Stimulated activated CD4-positive, alpha-beta T cell treated with anti-CD3 and anti-CD28 coated beads, TNF-alpha, amount 100 ng/mL, for 4 hours (primary cell): Measurements from ENCODE around the gene ADAMTS7.
"Not testable (repeated sequence)": the region's sequence is repeated elsewhere in the genome, so short reads cannot be mapped to it uniquely, and the experiment has no call there.

Source experiments
- DNase-seq, 3 experiments: peaks; one replicate each; pipeline ENCODE4 v3.0.0-alpha.2; 2020; ENCODE audit warnings: low read depth in 3 of 3

Gene ADAMTS7

DNA sequence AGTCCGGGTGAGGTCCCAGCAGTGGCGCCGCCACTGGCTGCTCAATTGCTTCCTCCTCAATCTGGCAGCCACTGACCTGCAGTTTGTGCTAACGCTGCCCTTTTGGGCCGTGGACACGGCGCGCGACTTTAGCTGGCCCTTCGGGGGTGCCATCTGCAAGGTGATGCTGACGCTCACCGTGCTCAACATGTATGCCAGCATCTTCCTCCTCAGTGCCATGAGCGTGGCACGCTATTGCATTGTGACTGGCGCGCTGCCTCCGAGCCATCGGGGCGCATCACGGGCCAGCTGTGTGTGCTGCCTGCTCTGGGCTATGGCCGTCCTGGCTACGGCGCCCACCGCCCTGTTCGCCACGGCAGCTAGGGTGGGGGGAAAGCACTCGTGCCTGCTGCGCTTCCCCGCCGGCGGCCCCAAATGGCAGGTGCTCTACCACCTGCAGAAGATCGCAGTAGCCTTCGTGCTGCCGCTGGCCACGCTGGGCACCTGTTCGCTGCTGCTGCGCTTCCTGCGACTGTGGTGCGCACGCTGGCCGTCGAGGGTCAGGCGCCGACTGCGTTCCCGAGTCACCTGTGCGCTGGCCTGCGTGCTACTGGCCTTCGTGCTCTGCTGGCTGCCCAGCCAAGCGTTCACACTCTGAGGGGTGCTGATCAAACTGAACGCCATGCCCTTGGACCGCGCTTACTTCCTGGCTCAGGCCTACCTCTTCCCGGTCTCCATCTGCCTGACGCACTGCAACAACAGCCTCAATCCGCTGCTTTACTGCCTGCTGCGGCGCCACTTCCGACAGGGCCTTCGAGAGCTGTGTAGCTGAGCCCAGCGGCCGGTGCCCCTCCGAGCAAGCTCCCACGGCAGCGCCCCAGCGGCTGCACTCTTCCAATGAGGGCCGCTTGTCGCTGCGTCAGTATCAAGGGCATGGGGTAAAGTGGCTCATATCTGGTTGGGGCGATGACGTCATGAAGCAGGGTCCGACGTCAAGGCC, 20.3 kb upstream of the ADAMTS7 start:
- no peak for DNase-seq

DNA sequence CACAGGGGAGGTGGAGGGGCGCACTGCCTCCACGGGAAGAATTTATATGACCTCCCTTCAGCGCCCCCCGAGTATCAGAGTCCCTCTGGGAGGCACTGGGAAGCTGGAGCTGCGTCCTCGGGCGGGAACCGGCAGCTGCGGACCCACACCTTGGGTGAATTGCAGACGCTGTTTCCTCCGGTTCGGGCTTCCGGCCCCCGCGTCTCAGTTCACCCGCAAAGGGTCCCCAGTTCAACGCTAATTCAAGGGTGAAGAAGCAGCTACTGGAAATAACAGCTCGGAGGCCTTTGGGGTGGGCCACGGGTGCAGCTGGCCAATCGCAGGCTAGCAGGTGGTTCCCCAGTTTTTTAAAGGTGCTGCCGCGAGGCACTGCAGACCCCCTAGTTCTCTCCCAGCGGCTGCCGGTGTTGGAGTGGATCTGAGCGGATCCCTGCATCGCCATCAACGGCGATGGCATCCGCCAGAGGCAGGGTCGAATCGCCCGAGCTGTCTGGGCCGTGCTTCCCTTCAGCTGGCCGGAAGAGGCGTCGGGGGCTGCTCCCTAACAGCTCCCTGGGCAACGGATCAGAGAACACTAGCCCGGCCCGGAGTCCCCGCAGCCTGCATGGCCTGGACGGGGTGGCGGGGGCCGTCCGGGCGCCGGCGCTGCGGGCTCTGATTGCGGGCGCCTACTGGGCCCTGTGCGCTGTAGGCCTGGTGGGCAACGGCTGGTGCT, 19.4 kb upstream of the ADAMTS7 start:
- no peak for DNase-seq

DNA sequence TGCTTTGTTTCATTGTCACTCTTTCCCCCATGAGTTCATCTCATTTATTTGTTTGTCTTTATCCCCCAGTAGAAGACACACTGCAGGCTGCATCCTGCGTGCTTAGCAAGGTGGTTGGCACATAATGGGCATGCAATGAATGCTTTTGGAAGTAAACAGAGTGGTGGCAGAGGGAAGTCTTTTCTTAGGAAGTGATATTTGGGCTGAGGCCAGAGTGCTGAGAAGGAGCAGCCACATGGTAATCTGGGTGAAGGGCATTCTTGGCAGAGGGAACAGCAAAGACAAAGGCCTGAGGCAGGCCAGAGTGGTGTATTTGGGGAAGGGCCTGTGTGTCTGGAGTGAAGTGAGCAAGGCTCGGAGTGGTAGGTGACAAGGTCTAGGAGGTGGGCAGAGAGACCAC, 17.7 kb upstream of the ADAMTS7 start:
- DNase-seq = no peak

DNA sequence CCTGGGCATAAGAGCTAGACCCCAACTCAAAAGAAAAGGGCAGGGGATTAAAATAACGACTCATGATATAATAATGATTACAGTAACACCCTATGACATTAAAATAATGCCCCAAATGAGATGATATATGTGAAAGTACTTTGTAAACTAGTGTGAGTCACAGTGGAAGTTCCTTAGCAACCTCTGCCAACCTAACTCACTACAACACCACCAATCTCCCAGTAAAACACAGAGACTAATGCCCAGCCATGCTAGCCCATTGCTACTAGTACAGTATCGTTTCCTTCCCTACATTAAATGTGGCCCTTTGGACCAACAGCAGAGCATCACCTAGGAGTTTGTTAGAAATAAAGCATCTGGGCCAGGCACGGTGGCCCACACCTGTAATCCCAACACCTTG, 11.2 kb upstream of the ADAMTS7 start:
- DNase-seq = no peak

DNA sequence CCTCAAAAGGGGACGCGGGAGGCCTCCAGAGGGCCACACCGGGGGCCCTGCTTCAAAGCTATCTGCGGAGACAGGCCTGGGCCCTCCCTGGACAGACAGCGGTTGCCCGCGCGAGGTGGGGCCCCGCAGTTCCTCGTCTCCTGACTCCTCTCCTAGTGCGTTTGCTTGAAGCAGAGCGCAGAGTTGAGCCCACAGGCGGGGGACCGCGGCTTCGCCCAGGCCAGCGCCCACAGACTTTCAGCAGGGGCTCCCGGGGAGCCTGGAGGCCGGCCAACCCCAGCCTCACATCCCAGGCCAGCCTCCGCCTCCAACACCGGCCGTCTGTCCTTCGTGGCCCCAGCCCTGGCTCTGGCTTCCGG, 540 bp upstream of the ADAMTS7 start:
- DNase-seq = no peak

DNA sequence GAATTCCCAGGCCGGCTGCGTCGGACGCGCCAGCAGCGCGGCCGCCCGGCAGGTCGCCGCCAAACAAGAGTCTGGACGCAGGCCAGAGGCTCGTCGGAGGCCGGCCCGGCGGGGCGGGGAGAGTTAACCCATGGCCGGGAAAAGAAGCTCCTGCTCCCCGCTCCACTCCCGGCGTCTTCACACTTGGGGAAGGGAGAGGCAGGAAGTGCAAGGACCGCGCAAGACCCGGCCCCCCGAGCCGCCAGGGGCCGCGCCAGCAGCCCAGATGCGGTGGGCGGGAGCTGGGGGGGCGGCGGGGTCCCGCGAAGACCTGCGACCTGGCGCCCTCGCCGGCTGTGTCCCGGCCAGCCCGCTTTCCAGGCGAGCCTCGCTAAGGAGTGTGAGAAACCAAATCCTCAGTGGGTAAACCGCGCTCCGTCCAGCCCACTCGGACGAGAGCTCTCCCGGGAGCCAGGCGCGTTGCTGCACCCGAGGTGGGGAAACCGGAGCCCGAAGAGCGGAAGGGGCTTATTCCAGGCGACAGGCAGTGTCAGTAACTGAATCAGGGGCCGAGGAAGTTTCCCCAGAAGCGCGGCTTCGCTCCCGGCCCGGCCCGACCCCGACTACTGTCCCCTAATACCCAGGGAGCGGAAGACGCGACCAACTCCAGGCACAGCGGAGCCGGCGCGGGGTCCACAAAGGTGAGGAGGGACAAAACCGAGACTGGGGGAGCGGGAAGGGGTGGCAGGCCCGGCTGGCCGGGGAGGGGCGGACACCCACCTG, 721 bp downstream of the ADAMTS7 start:
- DNase-seq = no peak

DNA sequence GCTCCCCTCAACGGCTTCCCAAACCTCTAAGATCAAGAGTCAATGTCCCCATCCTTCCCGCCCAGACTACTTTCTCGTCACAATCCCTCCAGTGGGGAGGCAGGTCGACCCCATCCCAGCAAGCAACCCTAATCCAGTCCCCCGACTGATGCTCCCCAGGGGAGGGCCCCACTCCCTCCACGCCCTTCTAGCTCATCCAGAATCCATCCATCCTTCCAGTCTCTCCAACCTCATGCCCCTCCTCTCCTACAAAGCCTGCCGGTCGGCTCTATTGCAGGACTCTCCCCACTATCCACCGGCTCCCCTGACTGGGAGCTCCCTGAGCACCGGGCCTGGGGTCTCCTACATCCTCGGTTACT, 1.3 kb downstream of the ADAMTS7 start:
- DNase-seq = no peak

DNA sequence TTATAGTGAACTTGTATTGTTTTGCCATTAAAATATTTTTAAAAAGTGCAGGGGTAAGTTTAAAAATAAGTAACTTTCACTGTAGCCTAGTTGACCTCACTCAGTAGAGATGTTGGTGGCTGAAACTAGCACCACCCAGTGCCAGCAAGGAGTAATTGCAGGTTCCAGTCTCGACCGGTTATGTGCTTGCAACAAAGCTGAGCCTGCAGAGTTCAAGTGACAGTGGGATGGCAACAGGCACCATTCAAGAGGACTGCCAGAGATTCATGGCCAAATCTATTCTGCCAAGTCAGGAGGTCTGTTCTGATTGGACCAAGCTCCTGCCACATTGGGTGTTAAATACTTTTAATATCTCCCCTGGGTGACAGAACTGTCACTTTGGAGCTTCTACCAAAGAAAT, 2.7 kb downstream of the ADAMTS7 start:
- no peak for DNase-seq

DNA sequence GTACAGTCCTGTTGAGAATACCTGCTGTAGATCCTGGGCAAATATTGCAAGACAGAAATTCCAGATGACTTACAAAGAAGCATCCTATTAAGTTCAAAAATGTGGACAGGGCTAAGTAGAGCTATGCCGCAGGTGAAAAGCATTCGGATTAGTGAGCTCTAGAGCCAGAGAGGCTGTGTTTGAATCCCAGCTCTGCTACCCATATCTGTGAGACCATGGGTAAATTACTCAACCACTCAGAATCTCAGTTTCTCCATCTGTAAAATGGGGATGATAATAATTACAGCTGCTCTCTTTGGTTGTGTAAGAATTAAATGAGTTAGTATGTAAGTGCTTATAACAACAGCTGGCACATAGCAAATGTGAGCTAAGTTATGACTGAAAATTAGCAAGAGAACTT, 3.9 kb downstream of the ADAMTS7 start:
- no peak for DNase-seq

DNA sequence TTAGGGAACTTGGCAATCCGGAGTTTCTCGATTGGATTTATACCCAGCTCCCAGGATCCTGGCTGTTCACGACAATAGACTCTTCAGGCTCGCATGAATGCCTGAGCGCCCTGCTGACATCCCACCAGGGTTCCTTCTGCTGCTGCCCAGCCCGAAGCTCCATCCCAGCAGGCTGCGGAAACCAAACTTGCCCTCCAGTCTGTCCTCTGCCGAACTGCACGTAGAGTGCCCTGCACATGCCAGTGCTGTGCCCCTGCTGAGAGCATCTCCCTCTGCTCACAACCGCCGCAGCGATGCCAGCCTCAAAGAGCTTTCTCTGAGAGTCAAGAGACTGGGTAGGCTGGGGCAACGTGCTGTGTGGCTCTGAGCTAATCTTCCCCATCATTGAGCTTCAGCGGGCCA, 6.9 kb downstream of the ADAMTS7 start:
- DNase-seq = no peak

DNA sequence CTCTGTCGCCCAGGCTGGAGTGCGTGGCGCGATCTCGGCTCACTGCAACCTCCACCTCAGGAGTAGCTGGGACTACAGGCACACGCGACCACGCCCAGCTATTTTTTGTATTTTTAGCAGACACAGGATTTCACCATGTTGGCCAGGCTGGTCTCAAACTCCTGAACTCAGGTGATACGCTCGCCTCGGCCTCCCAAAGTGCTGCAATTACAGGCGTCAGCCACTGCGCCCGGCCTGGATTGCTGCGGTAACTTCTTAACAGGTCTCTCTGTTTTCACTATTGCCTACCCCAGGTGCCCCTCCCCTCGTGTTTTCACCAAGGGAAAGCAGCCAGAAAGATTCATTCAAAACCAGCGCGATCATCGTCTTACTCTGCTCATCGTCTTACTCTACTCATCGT, 10.5 kb downstream of the ADAMTS7 start:
- DNase-seq = no peak

DNA sequence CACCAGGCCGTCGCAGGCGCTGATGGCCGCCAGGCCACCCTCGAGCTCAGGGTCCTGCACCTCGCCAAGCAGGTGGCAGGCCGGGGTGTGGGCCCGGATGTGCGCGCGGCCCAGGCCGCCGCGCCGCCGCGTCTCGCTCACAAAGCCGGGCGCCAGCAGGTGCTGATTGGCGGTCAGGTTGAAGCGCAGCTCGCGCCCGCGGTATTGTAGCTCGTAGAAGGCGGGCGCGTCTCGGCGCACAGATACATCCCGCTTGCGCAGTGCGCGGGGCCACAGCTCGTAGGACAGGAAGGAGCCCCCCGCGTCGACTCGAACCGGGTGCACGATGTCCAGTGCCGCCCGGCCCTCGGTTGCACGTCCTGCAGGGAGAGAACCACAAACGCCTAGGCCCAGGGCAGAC, 11.1 kb downstream of the ADAMTS7 start:
- no peak for DNase-seq

DNA sequence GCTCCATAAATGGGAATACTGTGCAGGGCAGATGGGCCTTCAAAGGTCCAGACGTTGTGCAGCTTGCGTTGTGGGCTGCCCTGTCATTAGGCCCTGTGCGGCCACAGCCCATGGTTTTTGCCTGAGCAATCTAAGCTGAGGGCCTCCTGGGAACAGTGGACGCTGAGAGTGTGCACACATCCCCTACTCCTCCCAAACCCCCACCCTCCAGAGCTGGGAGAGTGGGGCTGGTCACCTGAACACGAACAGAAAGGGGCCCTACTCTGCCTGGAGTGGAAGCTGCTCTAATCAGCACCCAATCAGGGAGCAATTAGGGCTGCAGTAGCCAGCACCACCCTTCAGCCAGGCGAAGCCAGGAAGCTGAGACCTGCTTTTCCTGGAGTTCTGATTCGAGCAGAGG, 12.2 kb downstream of the ADAMTS7 start:
- not testable (repeated sequence) for DNase-seq

DNA sequence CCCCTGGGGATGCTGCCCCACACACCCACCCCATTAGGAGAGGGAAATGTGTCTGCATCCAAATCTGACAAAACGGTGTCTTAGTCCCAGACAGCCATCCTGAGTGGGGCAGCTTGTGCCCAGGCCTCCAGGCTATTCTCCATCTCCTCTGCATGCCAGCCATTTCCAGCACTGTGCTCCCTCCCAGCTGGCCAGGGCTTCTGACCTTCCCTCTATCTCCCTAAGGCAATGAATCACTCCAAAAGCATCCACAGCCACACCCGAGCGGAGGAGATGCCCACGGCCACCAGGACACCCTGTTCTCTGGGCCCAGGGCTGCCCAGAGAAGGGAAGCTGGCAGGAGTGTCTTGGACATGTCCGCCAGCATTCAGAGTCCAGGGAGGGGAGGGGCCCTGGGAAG, 12.9 kb downstream of the ADAMTS7 start:
- not testable (repeated sequence) for DNase-seq

DNA sequence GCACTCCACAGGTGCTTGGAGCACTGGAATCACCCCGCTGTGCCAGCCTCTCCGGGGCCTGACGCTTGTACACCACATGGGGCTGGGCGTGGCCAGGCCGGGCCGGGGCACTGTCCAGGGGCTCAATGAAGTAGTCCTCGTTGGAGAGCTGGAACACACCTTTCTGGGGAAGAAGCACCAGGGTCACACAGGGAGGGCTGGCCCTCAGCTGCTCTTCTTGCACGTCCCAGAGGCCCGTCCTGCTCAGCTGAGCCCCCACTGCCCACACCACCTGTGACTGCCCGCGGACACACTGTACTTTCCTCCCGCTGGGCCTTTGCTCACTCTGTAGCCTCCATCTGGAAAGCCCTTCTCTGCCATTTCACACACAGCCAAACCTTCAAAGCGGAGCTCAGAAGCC, 13.3 kb downstream of the ADAMTS7 start:
- DNase-seq = no peak

DNA sequence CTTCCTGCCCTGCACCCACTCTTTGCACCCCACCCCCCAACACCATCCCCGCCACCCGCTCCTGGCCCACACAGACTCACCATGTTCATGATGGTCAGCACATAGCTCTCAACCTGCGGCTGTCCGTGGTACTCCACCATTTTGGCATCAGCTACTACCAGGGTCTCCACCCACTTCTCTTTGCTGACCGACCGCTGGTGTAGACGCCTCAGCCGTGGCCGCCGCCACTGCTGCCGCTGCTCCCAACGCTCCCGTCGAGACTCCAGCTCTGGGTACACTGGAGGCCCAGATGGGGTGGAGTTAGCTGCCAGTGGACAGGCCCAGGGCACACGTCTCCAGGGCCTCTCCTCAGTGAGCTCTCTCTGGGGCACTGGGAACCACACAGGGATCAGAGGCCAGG, 14.8 kb downstream of the ADAMTS7 start:
- DNase-seq = no peak

DNA sequence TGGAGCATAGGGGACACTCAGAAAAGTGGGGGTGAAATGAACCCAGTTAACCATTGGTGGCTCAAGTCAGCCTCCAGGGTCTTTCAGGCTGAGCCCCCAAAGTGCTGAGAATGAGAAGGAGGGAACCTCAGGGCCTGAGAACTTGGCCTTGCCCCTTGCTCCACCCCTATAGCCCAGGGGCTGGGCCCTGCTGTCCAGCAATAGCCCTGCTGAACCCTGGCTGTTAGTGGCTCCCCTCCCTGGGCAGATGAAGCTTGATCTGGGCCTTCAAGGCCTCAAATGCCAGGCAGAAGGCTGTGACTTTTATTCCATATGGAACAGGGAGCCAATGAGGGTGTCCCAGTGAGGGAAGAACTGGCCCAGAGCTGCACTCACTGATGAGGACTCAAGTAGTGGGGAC, 16.2 kb downstream of the ADAMTS7 start:
- DNase-seq = no peak

DNA sequence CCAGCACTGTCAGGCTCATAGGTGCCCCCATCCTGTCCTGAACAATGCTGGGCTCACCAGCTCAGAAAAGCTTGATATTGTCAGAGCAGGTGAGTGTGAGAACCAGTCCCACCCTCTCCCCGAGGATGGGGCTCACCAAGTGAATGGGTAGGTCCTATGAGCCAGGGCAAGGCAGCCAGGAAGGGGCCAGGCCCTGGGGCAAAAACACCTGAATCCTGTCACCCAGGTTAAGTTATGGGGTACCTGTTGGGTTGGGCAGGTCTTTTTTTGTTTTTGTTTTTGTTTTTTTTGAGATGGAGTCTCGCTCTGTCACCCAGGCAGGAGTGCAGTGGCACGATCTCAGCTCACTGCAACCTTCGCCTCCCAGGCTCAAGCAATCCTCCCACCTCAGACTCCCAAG, 16.8 kb downstream of the ADAMTS7 start:
- not testable (repeated sequence) for DNase-seq

DNA sequence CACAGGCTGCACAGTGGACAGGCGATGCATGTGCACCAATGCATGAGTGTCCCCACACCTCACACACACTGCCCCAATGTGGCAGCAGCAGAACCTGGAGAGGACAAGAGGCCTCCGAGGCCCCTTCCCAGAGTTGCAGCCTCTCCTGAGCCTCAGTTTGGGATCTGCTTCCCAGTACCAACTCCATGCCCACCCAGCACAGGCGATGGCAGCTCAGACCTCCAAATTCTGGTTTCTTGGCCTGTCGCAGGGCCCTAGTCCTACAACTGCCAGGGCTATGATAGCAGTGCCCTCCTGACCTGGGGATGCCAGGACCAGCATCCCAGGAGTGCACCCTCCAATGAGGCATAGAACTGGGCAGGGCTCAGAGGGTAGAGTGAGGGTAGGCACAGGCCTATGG, 19.9 kb downstream of the ADAMTS7 start:
- no peak for DNase-seq

DNA sequence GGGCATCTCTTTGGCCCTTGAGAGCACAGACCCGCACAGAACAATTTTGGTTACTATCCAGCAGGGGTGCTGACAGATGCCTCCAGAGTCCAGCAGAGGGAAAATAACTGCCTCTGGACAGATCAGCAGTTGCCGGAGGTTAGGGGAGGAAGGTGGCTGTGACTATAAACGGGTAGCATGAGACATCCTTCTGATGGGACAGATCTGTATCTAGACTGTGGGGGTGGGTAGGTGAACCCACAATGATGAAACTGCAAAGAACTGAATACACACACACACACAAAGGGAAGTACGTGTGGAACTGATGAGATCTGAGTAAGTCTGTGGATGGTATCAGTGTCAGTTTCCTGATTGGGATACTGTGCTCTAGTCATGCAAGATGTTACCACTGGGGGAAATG, 21.2 kb downstream of the ADAMTS7 start:
- DNase-seq = no peak

DNA sequence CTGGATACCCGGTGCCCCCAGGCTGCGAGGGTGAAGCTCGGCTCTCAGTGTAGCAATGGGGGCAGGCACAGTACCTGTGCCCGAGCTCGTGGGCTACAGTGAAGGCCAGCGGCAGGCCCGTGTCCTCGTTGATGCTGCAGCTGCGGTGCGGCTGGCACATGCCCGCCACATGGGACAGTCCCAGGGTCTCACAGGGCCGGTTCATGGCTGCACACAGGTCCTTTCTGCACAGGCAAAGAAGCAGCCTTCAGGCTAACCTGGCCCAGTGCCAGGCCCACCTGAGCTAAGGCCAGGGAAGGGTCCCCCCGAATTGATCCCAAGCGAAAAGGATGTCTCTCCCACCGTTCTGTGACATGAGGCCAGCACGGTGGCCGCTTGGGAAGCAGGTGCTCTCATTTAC, 21.6 kb downstream of the ADAMTS7 start:
- no peak for DNase-seq

DNA sequence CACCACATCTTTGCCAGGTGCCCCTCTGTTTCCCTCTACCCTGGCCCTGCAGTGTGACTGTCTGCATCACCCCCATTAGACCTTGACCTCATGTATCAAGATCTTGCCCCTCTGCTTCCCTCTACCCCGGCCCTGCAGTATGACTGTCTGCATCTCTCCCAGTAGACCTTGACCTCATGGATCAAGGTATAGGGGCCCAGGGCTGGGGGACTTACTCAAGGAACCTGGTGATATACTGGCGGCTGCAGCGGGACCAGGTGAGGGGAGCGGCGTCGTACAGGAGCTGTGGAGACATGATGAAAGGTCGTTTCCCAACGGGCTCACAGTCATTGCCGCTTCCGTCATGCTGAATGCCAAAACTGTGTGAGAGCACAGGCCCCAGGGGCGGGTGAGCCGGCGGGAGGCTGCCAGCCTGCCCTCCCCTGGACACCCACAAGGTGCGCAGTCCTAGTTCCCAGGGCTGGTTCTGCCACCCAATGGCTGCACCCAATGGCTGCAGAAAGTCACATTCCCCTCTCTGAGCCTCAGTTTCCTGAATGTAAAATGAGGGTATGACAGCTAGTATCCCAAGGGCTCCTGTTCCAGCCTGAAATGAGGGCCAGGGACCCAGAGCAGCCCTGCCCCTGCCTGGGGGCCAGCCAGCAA, 23.1 kb downstream of the ADAMTS7 start:
- no peak for DNase-seq
